GM19035 (cell line): Measurements from ENCODE around the gene UBAP2.
A peak's percentile ranks its signal among the peaks of the same experiment; 100 is the strongest.
"Not testable (repeated sequence)": the region's sequence is repeated elsewhere in the genome, so short reads cannot be mapped to it uniquely, and the experiment has no call there.

Experiments used
- ATAC-seq: cut with Tn5 transposase; IDR thresholded peaks from one replicate; pipeline ENCODE4 v1.9.1; 2021; ENCODE audit not compliant: unreplicated experiment

The UBAP2 gene

GRCh38 chr9:33988219-33988890, 60.3 kb downstream of the UBAP2 start:
- ATAC-seq, result peak; percentile 98

GRCh38 chr9:33976414-33976813, 72.3 kb downstream of the UBAP2 start:
- no peak for ATAC-seq

- no peak for ATAC-seq
These were observed 76.0 kb downstream of the UBAP2 start for GRCh38 chr9:33972698-33973097.

- ATAC-seq, result no peak
These were observed 84.5 kb downstream of the UBAP2 start for GRCh38 chr9:33964086-33964768.

GRCh38 chr9:33962468-33962867, 86.2 kb downstream of the UBAP2 start:
- ATAC-seq, result not testable (repeated sequence)

- no peak for ATAC-seq
These were observed 89.0 kb downstream of the UBAP2 start for GRCh38 chr9:33959725-33960124.

GRCh38 chr9:33956544-33956943, 92.1 kb downstream of the UBAP2 start:
- ATAC-seq, result no peak

GRCh38 chr9:33952066-33952465, 96.6 kb downstream of the UBAP2 start:
- no peak for ATAC-seq

- no peak for ATAC-seq
These were observed 98.3 kb downstream of the UBAP2 start for GRCh38 chr9:33950371-33950770.

- ATAC-seq, result no peak
These were observed 101.7 kb downstream of the UBAP2 start for GRCh38 chr9:33946779-33947535.

GRCh38 chr9:33943389-33943788, 105.3 kb downstream of the UBAP2 start:
- no peak for ATAC-seq

GRCh38 chr9:33942471-33943083, 106.1 kb downstream of the UBAP2 start:
- ATAC-seq, result no peak

- ATAC-seq, result no peak
These were observed 108.5 kb downstream of the UBAP2 start for GRCh38 chr9:33939924-33940874.

GRCh38 chr9:33934188-33934878, 114.4 kb downstream of the UBAP2 start:
- ATAC-seq, result no peak

GRCh38 chr9:33932078-33932807, 116.4 kb downstream of the UBAP2 start:
- ATAC-seq, result no peak

GRCh38 chr9:33931326-33931725, 117.4 kb downstream of the UBAP2 start:
- no peak for ATAC-seq

GRCh38 chr9:33927694-33928093, 121.0 kb downstream of the UBAP2 start:
- no peak for ATAC-seq

GRCh38 chr9:33926746-33927485, 121.8 kb downstream of the UBAP2 start:
- no peak for ATAC-seq
